GM23338 (cell line): ENCODE measurements around the gene CALCR. TPM values are rescaled to one million over a fixed set of nuclear protein-coding genes. Genes with fewer than 3 reads are reported as not detected.

Source experiments
- ATAC-seq: fragments of 200-7000 bp; cut with Tn5 transposase; 3 replicates; pipeline ENCODE4 v1.9.1; 2020
- DNase-seq: peaks from one replicate; pipeline ENCODE4 v3.0.0-alpha.2; 2015; ENCODE audit warnings: low spot score
- H2AFZ ChIP-seq: fragments of 200-600 bp; sonication (generic); 2 replicates; pipeline ENCODE4 v1.8.0; 2016; ENCODE audit warnings: antibody characterized with exemption, mild to moderate bottlenecking, moderate library complexity
- H3F3A ChIP-seq: fragments of 200-600 bp; sonication (generic); replicated peaks from 2 replicates; pipeline ENCODE4 v1.8.0; 2017; ENCODE audit warnings: antibody characterized with exemption, mixed run types, low read depth
- H3K27ac ChIP-seq: fragments of 200-600 bp; sonication (generic); 2 replicates; pipeline ENCODE4 v1.6.1; 2016; ENCODE audit warnings: low read depth
- H3K27me3 ChIP-seq: fragments of 200-600 bp; sonication (generic); 2 replicates; pipeline ENCODE4 v1.8.0; 2016; ENCODE audit warnings: mild to moderate bottlenecking, mixed run types, moderate library complexity; ENCODE audit not compliant: insufficient read depth
- H3K36me3 ChIP-seq: fragments of 200-600 bp; sonication (generic); 2 replicates; pipeline ENCODE4 v1.8.0; 2016; ENCODE audit warnings: mild to moderate bottlenecking; ENCODE audit not compliant: insufficient read depth
- H3K4me1 ChIP-seq: fragments of 200-600 bp; sonication (generic); 2 replicates; pipeline ENCODE4 v1.8.0; 2016; ENCODE audit warnings: mild to moderate bottlenecking, moderate library complexity; ENCODE audit not compliant: insufficient read depth
- H3K4me2 ChIP-seq: fragments of 200-600 bp; sonication (generic); 2 replicates; pipeline ENCODE4 v1.7.1; 2017; ENCODE audit warnings: mixed run types
- H3K4me3 ChIP-seq: fragments of 200-600 bp; sonication (generic); 2 replicates; pipeline ENCODE4 v1.6.1; 2016; ENCODE audit warnings: mixed run types
- H3K79me2 ChIP-seq: fragments of 200-600 bp; sonication (generic); replicated peaks from 2 replicates; pipeline ENCODE4 v1.8.0; 2017; ENCODE audit warnings: mild to moderate bottlenecking; ENCODE audit not compliant: insufficient read depth
- H3K9me2 ChIP-seq: fragments of 200-600 bp; sonication (generic); 2 replicates; pipeline ENCODE4 v1.8.0; 2017; ENCODE audit not compliant: insufficient read depth
- H4K20me1 ChIP-seq: fragments of 200-600 bp; sonication (generic); replicated peaks from 2 replicates; pipeline ENCODE4 v1.8.0; 2017; ENCODE audit warnings: mild to moderate bottlenecking; ENCODE audit not compliant: insufficient read depth
- H3K27ac Mint-ChIP-seq: 2 replicates; pipeline ENCODE4 v1.8.0; 2020; ENCODE audit warnings: inconsistent platforms, mild to moderate bottlenecking, moderate library complexity, mixed read lengths
- H3K27me3 Mint-ChIP-seq: 3 replicates; pipeline ENCODE4 v1.8.0; 2022; ENCODE audit warnings: low read depth, mild to moderate bottlenecking, moderate library complexity, mixed read lengths, inconsistent platforms; ENCODE audit not compliant: insufficient read depth, poor library complexity
- H3K36me3 Mint-ChIP-seq: 3 replicates; pipeline ENCODE4 v1.8.0; 2021; ENCODE audit warnings: low read depth, mild to moderate bottlenecking, inconsistent platforms, moderate library complexity, mixed read lengths
- H3K4me1 Mint-ChIP-seq: 3 replicates; pipeline ENCODE4 v1.8.0; 2020; ENCODE audit warnings: mild to moderate bottlenecking, inconsistent platforms, mixed read lengths
- H3K4me3 Mint-ChIP-seq: 3 replicates; pipeline ENCODE4 v1.8.0; 2021; ENCODE audit warnings: moderate library complexity, mild to moderate bottlenecking, inconsistent platforms, mixed read lengths
- H3K9me3 Mint-ChIP-seq: 3 replicates; pipeline ENCODE4 v1.8.0; 2020; ENCODE audit warnings: moderate library complexity, mild to moderate bottlenecking, inconsistent platforms, mixed read lengths
- ETS1 ChIP-seq: IDR thresholded peaks from 2 replicates; pipeline ENCODE4 v1.6.1; 2016; ENCODE audit warnings: antibody characterized with exemption
- EZH2phosphoT487 ChIP-seq: fragments of 200-600 bp; sonication (generic); IDR thresholded peaks from one replicate; pipeline ENCODE4 v1.8.1; 2018; ENCODE audit warnings: antibody characterized with exemption; ENCODE audit not compliant: unreplicated experiment
- JUNB ChIP-seq: IDR thresholded peaks from one replicate; pipeline ENCODE4 v1.6.1; 2016; ENCODE audit warnings: antibody characterized with exemption; ENCODE audit not compliant: unreplicated experiment
- NANOG ChIP-seq: IDR thresholded peaks from 2 replicates; pipeline ENCODE4 v1.6.1; 2016; ENCODE audit warnings: antibody characterized with exemption, borderline replicate concordance
- STAT1 ChIP-seq: IDR thresholded peaks from one replicate; pipeline ENCODE4 v1.6.1; 2016; ENCODE audit warnings: antibody characterized with exemption; ENCODE audit not compliant: unreplicated experiment
- ZNF331 ChIP-seq: fragments of 250-450 bp; sonication (Bioruptor Pico); IDR thresholded peaks from 2 replicates; pipeline ENCODE4 v1.5.0; 2020; ENCODE audit warnings: low read depth, mild to moderate bottlenecking, moderate library complexity
- ZNF462 ChIP-seq: fragments of 250-450 bp; sonication (Bioruptor Pico); IDR thresholded peaks from 2 replicates; pipeline ENCODE4 v1.5.0; 2020; ENCODE audit warnings: mild to moderate bottlenecking, moderate library complexity
- polyA plus RNA-seq: library from polyadenylated mRNA; unstranded; fragments of >200 nt; fragmentation: Nextera tagmentation; extraction: Ambion mirVana; gene quantifications from 2 replicates; pipeline ENCODE4 v1.2.1, GENCODE V29; 2016
- total RNA-seq: library from RNA; depleted of rRNA; stranded (reverse); fragments of >200 nt; shearing (Covaris generic); gene quantifications from 2 replicates; pipeline ENCODE4 v1.2.3, GENCODE V29; 2014

CALCR gene
- total and polyA plus RNA-seq, 2 experiments from 2014 or later = 0.32 to 1.6 TPM

GRCh38 chr7:93566876-93567275 is 7.6 kb downstream of the CALCR start:
- H2AFZ ChIP-seq = no peak overlapping the region
- no peaks in the 10 kb centered on the region for H3K36me3 Mint-ChIP-seq
- no peak overlapping the region for H3K4me3 Mint-ChIP-seq
- DNase-seq = no peak
- H3F3A ChIP-seq = no peaks in the 10 kb centered on the region
- no peaks in the 10 kb centered on the region for H3K9me2 ChIP-seq
- TF ChIP-seq ZNF331 (CRISPR knock-in tag) (no peak), NANOG (no peak), EZH2phosphoT487 (no peak), JUNB (no peak), ZNF462 (CRISPR knock-in tag) (no peak), ETS1 (no peak), STAT1 (no peak)
- H3K27me3 ChIP-seq = peaks cover 14% of the 10 kb centered on the region
- H3K4me2 ChIP-seq = no peak overlapping the region
- no peaks in the 10 kb centered on the region for H3K27me3 Mint-ChIP-seq
- ATAC-seq = no peak
- peaks cover 12% of the 10 kb centered on the region; the same call in 2 of the 3 replicates for H3K4me1 Mint-ChIP-seq
- no peaks in the 10 kb centered on the region for H3K79me2 ChIP-seq
- no peaks in the 10 kb centered on the region for H3K9me3 Mint-ChIP-seq
- H3K4me3 ChIP-seq = no peak overlapping the region
- no peak overlapping the region for H3K27ac ChIP-seq
- peaks cover 9% of the 10 kb centered on the region; the same call in 1 of the 2 replicates for H3K4me1 ChIP-seq
- no peaks in the 10 kb centered on the region for H3K36me3 ChIP-seq
- H4K20me1 ChIP-seq = no peaks in the 10 kb centered on the region
- no peak overlapping the region for H3K27ac Mint-ChIP-seq
